Lower leg skin (tissue), 3 donors: Measurements from ENCODE around the gene EIF5.

ENCODE experiments used
- POLR2A ChIP-seq, 2 donors: fragments of 450-650 bp; IDR thresholded peaks; one replicate each; pipeline ENCODE4 v1.6.1; 2016 to 2017; ENCODE audit warnings: antibody characterized with exemption in 2 of 2, mild to moderate bottlenecking in 1 of 2, moderate library complexity in 1 of 2
- TF ChIP-seq, protein P1 (sequence below), 3 donors: fragments of 450-650 bp; IDR thresholded peaks; one replicate each; pipeline ENCODE4 v1.5.1; 2016; ENCODE audit warnings: antibody characterized with exemption in 3 of 3, mild to moderate bottlenecking in 3 of 3, moderate library complexity in 2 of 3

DNA sequence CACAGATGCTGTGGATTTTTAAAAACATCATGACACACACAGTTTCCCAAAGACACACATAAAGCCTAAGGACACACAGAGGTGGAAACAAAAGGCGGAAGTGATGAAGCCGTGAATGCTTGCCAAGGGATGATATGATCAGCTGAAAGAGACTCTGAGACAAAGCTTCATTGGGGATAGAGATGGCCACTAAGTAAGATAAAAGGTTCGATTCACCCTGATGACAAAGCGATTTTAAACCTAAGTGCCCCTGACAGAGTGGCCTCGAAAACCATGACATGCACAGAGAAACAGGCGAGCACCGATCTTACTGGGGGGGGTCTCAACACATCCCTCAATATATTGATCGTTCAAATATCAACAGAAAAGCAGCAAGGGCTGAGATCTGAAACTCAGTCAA is 20.3 kb upstream of the EIF5 start:
- no peak for TF ChIP-seq POLR2A (IDR thresholded peaks at IDR 0.05)
- TF ChIP-seq, protein P1, sequence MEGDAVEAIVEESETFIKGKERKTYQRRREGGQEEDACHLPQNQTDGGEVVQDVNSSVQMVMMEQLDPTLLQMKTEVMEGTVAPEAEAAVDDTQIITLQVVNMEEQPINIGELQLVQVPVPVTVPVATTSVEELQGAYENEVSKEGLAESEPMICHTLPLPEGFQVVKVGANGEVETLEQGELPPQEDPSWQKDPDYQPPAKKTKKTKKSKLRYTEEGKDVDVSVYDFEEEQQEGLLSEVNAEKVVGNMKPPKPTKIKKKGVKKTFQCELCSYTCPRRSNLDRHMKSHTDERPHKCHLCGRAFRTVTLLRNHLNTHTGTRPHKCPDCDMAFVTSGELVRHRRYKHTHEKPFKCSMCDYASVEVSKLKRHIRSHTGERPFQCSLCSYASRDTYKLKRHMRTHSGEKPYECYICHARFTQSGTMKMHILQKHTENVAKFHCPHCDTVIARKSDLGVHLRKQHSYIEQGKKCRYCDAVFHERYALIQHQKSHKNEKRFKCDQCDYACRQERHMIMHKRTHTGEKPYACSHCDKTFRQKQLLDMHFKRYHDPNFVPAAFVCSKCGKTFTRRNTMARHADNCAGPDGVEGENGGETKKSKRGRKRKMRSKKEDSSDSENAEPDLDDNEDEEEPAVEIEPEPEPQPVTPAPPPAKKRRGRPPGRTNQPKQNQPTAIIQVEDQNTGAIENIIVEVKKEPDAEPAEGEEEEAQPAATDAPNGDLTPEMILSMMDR (IDR thresholded peaks at IDR 0.05): no peak
